K562 (cell line): Measurements from ENCODE around the gene ZNF224. TPM values are rescaled to one million over a fixed set of nuclear protein-coding genes. Genes with fewer than 3 reads are reported as not detected.

Experiments
- ATAC-seq: fragments of 200-7000 bp; cut with Tn5 transposase; 3 replicates; pipeline ENCODE4 v1.9.1; 2020; ENCODE audit warnings: moderate library complexity
- BruUV-seq: library from RNA; stranded (reverse); fragments of 400-500 nt; replicated peaks from 2 replicates; lab custom pipeline; 2021; lab: Mats Ljungman, UMichigan
- CTCF ChIA-PET: fragments of 300-600 bp; formaldehyde crosslinking; extraction: SDS; loops from one replicate; lab custom pipeline; 2021; ENCODE audit warnings: low intra/inter-chr PET ratio; lab: Yijun Ruan, JAX
- POLR2A ChIA-PET: fragments of 300-600, 350-650 bp; sonication (Branson Sonifier 250); formaldehyde crosslinking; extraction: SDS; loops from one replicate; lab custom pipeline; 2021; ENCODE audit warnings: antibody characterized with exemption, inconsistent platforms; lab: Yijun Ruan, JAX
- DNase-seq, 4 experiments: peaks; one replicate each; pipeline versions ENCODE4 v3.0.0 to v3.0.0-alpha.2; 2011 to 2018; ENCODE audit warnings: low spot score in 3 of 4, mixed read lengths in 3 of 4; ENCODE audit errors: extremely low read depth in 1 of 4
- FAIRE-seq: peaks from 2 replicates; lab custom pipeline; 2011; peaks lifted over from hg19 to GRCh38; lab: Jason Lieb, UNC
- H2AFZ ChIP-seq: 2 replicates; pipeline ENCODE4 v1.6.0; 2011; ENCODE audit warnings: low read depth, low read length, control low read depth, inconsistent platforms
- H3K27ac ChIP-seq: fragments of 200-600 bp; 3 replicates; pipeline ENCODE4 v1.8.0; 2011; ENCODE audit warnings: low read depth, mild to moderate bottlenecking, control low read depth, inconsistent platforms, low read length, moderate library complexity, mixed read lengths; ENCODE audit errors: extremely low read depth
- H3K27me3 ChIP-seq, 2 experiments: fragments of 300-600 bp in 1 of 2; 2 replicates in 1 of 2; 3 replicates in 1 of 2; pipeline versions ENCODE4 v1.6.0 to v1.8.0; 2011; ENCODE audit warnings: inconsistent platforms in 2 of 2, low read length in 2 of 2, mild to moderate bottlenecking in 1 of 2, mixed read lengths in 1 of 2, moderate library complexity in 1 of 2; ENCODE audit not compliant: control insufficient read depth in 2 of 2, insufficient read depth in 2 of 2
- H3K36me3 ChIP-seq: fragments of 300-600 bp; 3 replicates; pipeline ENCODE4 v1.8.0; 2011; ENCODE audit warnings: mild to moderate bottlenecking, low read length, inconsistent platforms; ENCODE audit not compliant: control insufficient read depth, insufficient read depth
- H3K4me1 ChIP-seq, 2 experiments: fragments of 200-600 bp in 1 of 2; replicated peaks in 1 of 2; 2 replicates in 1 of 2; 3 replicates in 1 of 2; pipeline versions ENCODE4 v1.5.1 to v1.8.0; 2011; ENCODE audit warnings: inconsistent platforms in 2 of 2, low read length in 2 of 2, mild to moderate bottlenecking in 1 of 2, mixed read lengths in 1 of 2, moderate library complexity in 1 of 2; ENCODE audit not compliant: control insufficient read depth in 2 of 2, insufficient read depth in 2 of 2
- H3K4me2 ChIP-seq: 2 replicates; pipeline ENCODE4 v1.6.1; 2011; ENCODE audit warnings: low read length, control low read depth, inconsistent platforms, mixed read lengths; ENCODE audit not compliant: insufficient read depth
- H3K4me3 ChIP-seq: fragments of 200-600 bp; sonication (generic), shearing (Covaris generic); 2 replicates; pipeline ENCODE4 v1.5.1; 2016; ENCODE audit warnings: control low read depth, inconsistent platforms
- H3K79me2 ChIP-seq: fragments of 200-600 bp; 3 replicates; pipeline ENCODE4 v1.8.0; 2011; ENCODE audit warnings: low read length, inconsistent platforms; ENCODE audit not compliant: control insufficient read depth, insufficient read depth
- H3K9ac ChIP-seq, 2 experiments: 2 replicates each; pipeline versions ENCODE4 v1.6.0 to v1.6.1; 2011; ENCODE audit warnings: low read depth in 2 of 2, low read length in 2 of 2, control low read depth in 1 of 2, inconsistent platforms in 1 of 2, mild to moderate bottlenecking in 1 of 2, mixed read lengths in 1 of 2; ENCODE audit not compliant: insufficient read depth in 1 of 2
- H3K9me1 ChIP-seq: one replicate; pipeline ENCODE4 v1.6.0; 2011; ENCODE audit warnings: inconsistent platforms, mild to moderate bottlenecking, low read length, moderate library complexity; ENCODE audit not compliant: control insufficient read depth, insufficient read depth
- H3K9me3 ChIP-seq: replicated peaks from 2 replicates; pipeline ENCODE4 v1.5.1; 2011; ENCODE audit warnings: low read depth, low read length, inconsistent platforms; ENCODE audit not compliant: control insufficient read depth, insufficient read depth
- H4K20me1 ChIP-seq: replicated peaks from 2 replicates; pipeline ENCODE4 v1.6.1; 2011; ENCODE audit warnings: low read length, inconsistent platforms, mixed read lengths; ENCODE audit not compliant: control insufficient read depth, insufficient read depth
- ELF2 ChIP-seq: fragments of 250-450 bp; sonication (Bioruptor Pico); IDR thresholded peaks from 2 replicates; pipeline ENCODE4 v1.5.0; 2021; ENCODE audit warnings: mild to moderate bottlenecking
- MYC ChIP-seq, 2 experiments: fragments of 250-450 bp in 1 of 2; sonication (Bioruptor Pico) in 1 of 2; IDR thresholded peaks; 2 replicates each; pipeline versions ENCODE4 v1.5.1 to v1.6.1; 2012 to 2021; ENCODE audit warnings: low read depth in 2 of 2, borderline replicate concordance in 1 of 2, improper control_type of control experiment in 1 of 2, low read length in 1 of 2, mild to moderate bottlenecking in 1 of 2, moderate library complexity in 1 of 2
- NCOA2 ChIP-seq, 2 experiments: fragments of 450-650 bp; IDR thresholded peaks; 2 replicates each; pipeline ENCODE4 v1.6.1; 2018; ENCODE audit warnings: mild to moderate bottlenecking in 2 of 2, moderate library complexity in 1 of 2; ENCODE audit not compliant: partially characterized antibody in 2 of 2
- RAD21 ChIP-seq, 2 experiments: fragments of 250-450 bp in 1 of 2; fragments of 450-650 bp in 1 of 2; sonication (Bioruptor Pico) in 1 of 2; formaldehyde crosslinking in 1 of 2; IDR thresholded peaks in 1 of 2; conservative IDR thresholded peaks in 1 of 2; 2 replicates each; pipeline versions ENCODE4 v1.4.0 to v1.8.0; 2020 to 2022; ENCODE audit warnings: mild to moderate bottlenecking in 2 of 2, moderate library complexity in 1 of 2
- ZNF766 ChIP-seq: fragments of 200-800 bp; sonication (Bioruptor generic); conservative IDR thresholded peaks from 2 replicates; pipeline ENCODE4 v1.6.1; 2016; ENCODE audit warnings: missing genetic modification characterization, missing compliant biosample characterization
- WGBS: fragments of 100-300 bp; shearing (Covaris generic); methylation state at CpG from one replicate; pipeline ENCODE4 v1.1.6; 2016; ENCODE audit warnings: low coverage, mixed read lengths; ENCODE audit not compliant: insufficient coverage; ENCODE audit errors: missing lambda C conversion rate; 5-methylcytosine and 5-hydroxymethylcytosine counted together
- in situ Hi-C: fragments of 300-500 bp; cut with MboI; formaldehyde crosslinking; loops from 4 replicates; pipeline ENCODE4 v1.15.0; 2018; ENCODE audit warnings: inconsistent platforms, mixed read lengths
- intact Hi-C: fragments of 100-400 bp; cut with micrococcal nuclease; formaldehyde crosslinking; loops from 2 replicates; pipeline ENCODE4 v1.14.2; 2022
- polyA plus RNA-seq, 8 experiments: library from polyadenylated mRNA; depleted of rRNA in 4 of 8; stranded (reverse) in 5 of 8; unstranded in 3 of 8; fragments of >200 nt; fragmentation: Nextera tagmentation in 2 of 8; fragmentation: Illumina TruSeq in 1 of 8; extraction: Ambion mirVana in 2 of 8; extraction: Trizol in 1 of 8; gene quantifications; 2 replicates each; pipeline versions ENCODE4 v1.2.1 to v1.2.3, GENCODE V29; 2011 to 2014; ENCODE audit warnings: inconsistent platforms in 1 of 8, missing spikeins in 1 of 8
- total RNA-seq, 7 experiments: library from RNA; depleted of rRNA in 6 of 7; stranded (reverse); fragments of >200 nt in 6 of 7; fragmentation: Illumina TruSeq in 2 of 7; extraction: Trizol in 2 of 7; gene quantifications; 2 replicates each; pipeline versions ENCODE4 v1.2.1 to v1.2.3, GENCODE V29; 2011 to 2021; ENCODE audit warnings: low replicate concordance in 1 of 7
- TF ChIP-seq, protein P1 (sequence below): sonication (generic); formaldehyde crosslinking; IDR thresholded peaks from 2 replicates; pipeline ENCODE4 v1.9.0; 2022; ENCODE audit warnings: mild to moderate bottlenecking, missing genetic modification reagents
- TF ChIP-seq, protein P2 (sequence below): fragments of 200-800 bp; sonication (Bioruptor generic); IDR thresholded peaks from 2 replicates; pipeline ENCODE4 v1.6.1; 2016; ENCODE audit warnings: missing genetic modification characterization, missing compliant biosample characterization

ZNF224 gene
- total and polyA plus RNA-seq, 9 of the 15 experiments (the other 6 are each of a cell fraction or from before 2014, with no cell fraction given) = 4.4 to 15.6 (median 10.0) TPM

- intact Hi-C loops = no loop called here
- no peaks in the 10 kb centered on the region for H3K36me3 ChIP-seq
- no peaks in the 10 kb centered on the region for H4K20me1 ChIP-seq
- peak in 1 of 2 experiments; percentile 25; a peak in 1 of 4 replicates for TF ChIP-seq RAD21 (CRISPR knock-in tag; conservative IDR thresholded peaks at IDR 0.05 in 1 of 2, IDR thresholded peaks at IDR 0.05 in 1 of 2)
- no peak for TF ChIP-seq NCOA2 (IDR thresholded peaks at IDR 0.05; ENCODE audit: partially characterized antibody in 2 of 2)
- no peak for TF ChIP-seq MYC (IDR thresholded peaks at IDR 0.05; ENCODE audit: low read depth, low read length)
- TF ChIP-seq MYC (CRISPR knock-in tag; IDR thresholded peaks at IDR 0.05; ENCODE audit: borderline replicate concordance, low read depth) = no peak
- 0 out of 2 replicates have a peak, but pooled peaks have one; percentile 11 for TF ChIP-seq ZNF766 (CRISPR knock-in tag)
- TF ChIP-seq, protein P1, sequence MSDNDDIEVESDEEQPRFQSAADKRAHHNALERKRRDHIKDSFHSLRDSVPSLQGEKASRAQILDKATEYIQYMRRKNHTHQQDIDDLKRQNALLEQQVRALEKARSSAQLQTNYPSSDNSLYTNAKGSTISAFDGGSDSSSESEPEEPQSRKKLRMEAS = no peak
- TF ChIP-seq ELF2 (CRISPR knock-in tag) = no peak
- TF ChIP-seq, protein P2, sequence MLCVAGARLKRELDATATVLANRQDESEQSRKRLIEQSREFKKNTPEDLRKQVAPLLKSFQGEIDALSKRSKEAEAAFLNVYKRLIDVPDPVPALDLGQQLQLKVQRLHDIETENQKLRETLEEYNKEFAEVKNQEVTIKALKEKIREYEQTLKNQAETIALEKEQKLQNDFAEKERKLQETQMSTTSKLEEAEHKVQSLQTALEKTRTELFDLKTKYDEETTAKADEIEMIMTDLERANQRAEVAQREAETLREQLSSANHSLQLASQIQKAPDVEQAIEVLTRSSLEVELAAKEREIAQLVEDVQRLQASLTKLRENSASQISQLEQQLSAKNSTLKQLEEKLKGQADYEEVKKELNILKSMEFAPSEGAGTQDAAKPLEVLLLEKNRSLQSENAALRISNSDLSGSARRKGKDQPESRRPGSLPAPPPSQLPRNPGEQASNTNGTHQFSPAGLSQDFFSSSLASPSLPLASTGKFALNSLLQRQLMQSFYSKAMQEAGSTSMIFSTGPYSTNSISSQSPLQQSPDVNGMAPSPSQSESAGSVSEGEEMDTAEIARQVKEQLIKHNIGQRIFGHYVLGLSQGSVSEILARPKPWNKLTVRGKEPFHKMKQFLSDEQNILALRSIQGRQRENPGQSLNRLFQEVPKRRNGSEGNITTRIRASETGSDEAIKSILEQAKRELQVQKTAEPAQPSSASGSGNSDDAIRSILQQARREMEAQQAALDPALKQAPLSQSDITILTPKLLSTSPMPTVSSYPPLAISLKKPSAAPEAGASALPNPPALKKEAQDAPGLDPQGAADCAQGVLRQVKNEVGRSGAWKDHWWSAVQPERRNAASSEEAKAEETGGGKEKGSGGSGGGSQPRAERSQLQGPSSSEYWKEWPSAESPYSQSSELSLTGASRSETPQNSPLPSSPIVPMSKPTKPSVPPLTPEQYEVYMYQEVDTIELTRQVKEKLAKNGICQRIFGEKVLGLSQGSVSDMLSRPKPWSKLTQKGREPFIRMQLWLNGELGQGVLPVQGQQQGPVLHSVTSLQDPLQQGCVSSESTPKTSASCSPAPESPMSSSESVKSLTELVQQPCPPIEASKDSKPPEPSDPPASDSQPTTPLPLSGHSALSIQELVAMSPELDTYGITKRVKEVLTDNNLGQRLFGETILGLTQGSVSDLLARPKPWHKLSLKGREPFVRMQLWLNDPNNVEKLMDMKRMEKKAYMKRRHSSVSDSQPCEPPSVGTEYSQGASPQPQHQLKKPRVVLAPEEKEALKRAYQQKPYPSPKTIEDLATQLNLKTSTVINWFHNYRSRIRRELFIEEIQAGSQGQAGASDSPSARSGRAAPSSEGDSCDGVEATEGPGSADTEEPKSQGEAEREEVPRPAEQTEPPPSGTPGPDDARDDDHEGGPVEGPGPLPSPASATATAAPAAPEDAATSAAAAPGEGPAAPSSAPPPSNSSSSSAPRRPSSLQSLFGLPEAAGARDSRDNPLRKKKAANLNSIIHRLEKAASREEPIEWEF (CRISPR knock-in tag) = no peak
- ChIA-PET CTCF (interaction anchor here (0.7 kb wide), 1 partner anchor 510 kb away, joined by 3 read pairs; no protein-coding TSS in a partner anchor), POLR2A (interaction anchor here (0.6 to 1.0 kb wide), 4 partner anchors 9 to 422 kb away, joined by 3 read pairs; no protein-coding TSS in a partner anchor)
- ATAC-seq = peak; percentile 49
- no peak overlapping the region for H3K27ac ChIP-seq
- in situ Hi-C loops = no loop called here
- peak in 1 of 4 experiments; percentile 6 for DNase-seq
- no TSS peak for BruUV-seq
- no peaks in the 10 kb centered on the region for H3K9me1 ChIP-seq
- no peak for FAIRE-seq
- peak overlapping the region; percentile 35 for H3K4me3 ChIP-seq
- no peaks in the 10 kb centered on the region for H3K79me2 ChIP-seq
- peak overlapping the region; percentile 85 for H3K4me2 ChIP-seq
- WGBS = 11% methylated on average over 18 of the region's 18 CpGs
- 0 out of 2 replicates have a peak, but pooled peaks cover 2% of the 10 kb centered on the region for H3K9me3 ChIP-seq
- H3K4me1 ChIP-seq = peaks cover 0 to 4% of the 10 kb centered on the region in 2 experiments; a peak in 3 of 5 replicates
- H3K27me3 ChIP-seq = no peaks in the 10 kb centered on the region
- H3K9ac ChIP-seq = peak overlapping the region in 1 of 2 experiments; percentile 44; a peak in 1 of 4 replicates
- peak overlapping the region; percentile 97 for H2AFZ ChIP-seq
Measured at GRCh38 chr19:44072543-44073401, 21.4 kb upstream of the ZNF224 start.
